HL-60 (cell line): ENCODE results near the gene ACSL4.
"Not testable (repeated sequence)": the region's sequence is repeated elsewhere in the genome, so short reads cannot be mapped to it uniquely, and the experiment has no call there.

Experiments
- DNase-seq, 2 experiments: peaks; one replicate each; pipeline ENCODE4 v3.0.0-alpha.2; 2010 to 2020; ENCODE audit warnings: low read depth in 1 of 2, low spot score in 1 of 2
- H3K27ac ChIP-seq: fragments of 250-450 bp; sonication (Bioruptor Pico); replicated peaks from 2 replicates; pipeline ENCODE4 v1.5.1; 2020; ENCODE audit warnings: mild to moderate bottlenecking, moderate library complexity
- H3K27me3 ChIP-seq: fragments of 250-450 bp; sonication (Bioruptor Pico); 2 replicates; pipeline ENCODE4 v1.5.1; 2021; ENCODE audit warnings: mild to moderate bottlenecking, moderate library complexity; ENCODE audit not compliant: insufficient read depth, poor library complexity, severe bottlenecking
- H3K4me3 ChIP-seq: replicated peaks from 2 replicates; pipeline ENCODE4 v1.5.1; 2011; ENCODE audit warnings: mild to moderate bottlenecking, control low read depth, low read length; ENCODE audit not compliant: insufficient read depth
- GABPA ChIP-seq: IDR thresholded peaks from 2 replicates; pipeline ENCODE4 v1.6.1; 2012; ENCODE audit warnings: low read depth
- POLR2AphosphoS5 ChIP-seq: IDR thresholded peaks from 2 replicates; pipeline ENCODE4 v1.6.1; 2012; ENCODE audit warnings: low read depth
- SPI1 ChIP-seq: IDR thresholded peaks from 2 replicates; pipeline ENCODE4 v1.6.1; 2012; ENCODE audit warnings: low read depth, mild to moderate bottlenecking, borderline replicate concordance
- TF ChIP-seq, protein P1 (sequence below): IDR thresholded peaks from one replicate; pipeline ENCODE4 v1.5.1; 2011; ENCODE audit warnings: low read length, control low read depth, inconsistent platforms; ENCODE audit not compliant: insufficient read depth
- TF ChIP-seq, protein P2 (sequence below): IDR thresholded peaks from 2 replicates; pipeline ENCODE4 v1.6.1; 2012; ENCODE audit warnings: low read depth; ENCODE audit not compliant: insufficient replicate concordance

The ACSL4 gene

DNA sequence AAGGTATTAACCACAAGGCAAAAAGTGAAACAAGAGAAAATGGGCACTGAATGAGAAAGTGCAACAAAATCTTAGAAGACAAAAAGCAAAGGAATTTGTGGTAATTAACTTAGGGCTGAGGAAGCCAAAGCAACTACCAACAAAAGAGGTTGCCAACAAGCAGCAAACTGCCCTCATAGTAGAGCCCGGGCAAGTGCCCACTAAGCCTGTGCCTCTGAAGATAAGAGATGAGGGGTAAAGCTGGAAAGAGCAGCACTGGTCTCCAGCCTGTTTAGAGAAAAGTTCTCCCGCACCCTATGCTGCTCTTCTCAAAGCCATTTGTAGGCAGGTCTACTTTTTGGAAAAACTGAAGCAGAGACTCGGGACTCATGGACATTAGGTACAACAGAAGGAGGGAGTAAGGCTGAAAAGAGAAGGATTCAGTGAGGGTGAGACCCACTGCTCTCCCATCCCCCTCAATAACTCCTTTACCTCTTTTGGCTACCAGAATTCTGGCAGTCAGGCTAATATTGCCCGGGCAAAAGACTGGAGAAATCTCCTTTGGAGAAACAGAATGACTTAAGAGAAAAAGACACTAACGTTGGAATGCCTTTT is 78.4 kb downstream of the ACSL4 start:
- TF ChIP-seq POLR2AphosphoS5 = no peak
- TF ChIP-seq SPI1 = no peak
- TF ChIP-seq, protein P1, sequence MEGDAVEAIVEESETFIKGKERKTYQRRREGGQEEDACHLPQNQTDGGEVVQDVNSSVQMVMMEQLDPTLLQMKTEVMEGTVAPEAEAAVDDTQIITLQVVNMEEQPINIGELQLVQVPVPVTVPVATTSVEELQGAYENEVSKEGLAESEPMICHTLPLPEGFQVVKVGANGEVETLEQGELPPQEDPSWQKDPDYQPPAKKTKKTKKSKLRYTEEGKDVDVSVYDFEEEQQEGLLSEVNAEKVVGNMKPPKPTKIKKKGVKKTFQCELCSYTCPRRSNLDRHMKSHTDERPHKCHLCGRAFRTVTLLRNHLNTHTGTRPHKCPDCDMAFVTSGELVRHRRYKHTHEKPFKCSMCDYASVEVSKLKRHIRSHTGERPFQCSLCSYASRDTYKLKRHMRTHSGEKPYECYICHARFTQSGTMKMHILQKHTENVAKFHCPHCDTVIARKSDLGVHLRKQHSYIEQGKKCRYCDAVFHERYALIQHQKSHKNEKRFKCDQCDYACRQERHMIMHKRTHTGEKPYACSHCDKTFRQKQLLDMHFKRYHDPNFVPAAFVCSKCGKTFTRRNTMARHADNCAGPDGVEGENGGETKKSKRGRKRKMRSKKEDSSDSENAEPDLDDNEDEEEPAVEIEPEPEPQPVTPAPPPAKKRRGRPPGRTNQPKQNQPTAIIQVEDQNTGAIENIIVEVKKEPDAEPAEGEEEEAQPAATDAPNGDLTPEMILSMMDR = no peak
- TF ChIP-seq, protein P2, sequence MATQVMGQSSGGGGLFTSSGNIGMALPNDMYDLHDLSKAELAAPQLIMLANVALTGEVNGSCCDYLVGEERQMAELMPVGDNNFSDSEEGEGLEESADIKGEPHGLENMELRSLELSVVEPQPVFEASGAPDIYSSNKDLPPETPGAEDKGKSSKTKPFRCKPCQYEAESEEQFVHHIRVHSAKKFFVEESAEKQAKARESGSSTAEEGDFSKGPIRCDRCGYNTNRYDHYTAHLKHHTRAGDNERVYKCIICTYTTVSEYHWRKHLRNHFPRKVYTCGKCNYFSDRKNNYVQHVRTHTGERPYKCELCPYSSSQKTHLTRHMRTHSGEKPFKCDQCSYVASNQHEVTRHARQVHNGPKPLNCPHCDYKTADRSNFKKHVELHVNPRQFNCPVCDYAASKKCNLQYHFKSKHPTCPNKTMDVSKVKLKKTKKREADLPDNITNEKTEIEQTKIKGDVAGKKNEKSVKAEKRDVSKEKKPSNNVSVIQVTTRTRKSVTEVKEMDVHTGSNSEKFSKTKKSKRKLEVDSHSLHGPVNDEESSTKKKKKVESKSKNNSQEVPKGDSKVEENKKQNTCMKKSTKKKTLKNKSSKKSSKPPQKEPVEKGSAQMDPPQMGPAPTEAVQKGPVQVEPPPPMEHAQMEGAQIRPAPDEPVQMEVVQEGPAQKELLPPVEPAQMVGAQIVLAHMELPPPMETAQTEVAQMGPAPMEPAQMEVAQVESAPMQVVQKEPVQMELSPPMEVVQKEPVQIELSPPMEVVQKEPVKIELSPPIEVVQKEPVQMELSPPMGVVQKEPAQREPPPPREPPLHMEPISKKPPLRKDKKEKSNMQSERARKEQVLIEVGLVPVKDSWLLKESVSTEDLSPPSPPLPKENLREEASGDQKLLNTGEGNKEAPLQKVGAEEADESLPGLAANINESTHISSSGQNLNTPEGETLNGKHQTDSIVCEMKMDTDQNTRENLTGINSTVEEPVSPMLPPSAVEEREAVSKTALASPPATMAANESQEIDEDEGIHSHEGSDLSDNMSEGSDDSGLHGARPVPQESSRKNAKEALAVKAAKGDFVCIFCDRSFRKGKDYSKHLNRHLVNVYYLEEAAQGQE = no peak
- TF ChIP-seq GABPA = no peak
- H3K27ac ChIP-seq = no peak overlapping the region
- no peak overlapping the region for H3K4me3 ChIP-seq
- H3K27me3 ChIP-seq = no peaks in the 10 kb centered on the region
- DNase-seq = no peak

DNA sequence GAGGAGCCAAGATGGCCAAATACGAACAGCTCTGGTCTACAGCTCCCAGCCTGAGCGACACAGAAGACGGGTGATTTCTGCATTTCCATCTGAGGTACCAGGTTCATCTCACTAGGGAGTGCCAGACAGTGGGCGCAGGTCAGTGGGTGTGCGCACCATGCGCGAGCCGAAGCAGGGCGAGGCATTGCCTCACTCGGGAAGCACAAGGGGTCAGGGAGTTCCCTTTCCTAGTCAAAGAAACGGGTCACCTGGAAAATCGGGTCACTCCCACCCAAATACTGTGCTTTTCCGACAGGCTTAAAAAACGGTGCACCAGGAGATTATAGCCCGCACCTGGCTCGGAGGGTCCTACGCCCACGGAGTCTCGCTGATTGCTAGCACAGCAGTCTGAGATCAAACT is 88.4 kb downstream of the ACSL4 start:
- not testable (repeated sequence) for H3K27me3 ChIP-seq, H3K27ac ChIP-seq, DNase-seq, H3K4me3 ChIP-seq

DNA sequence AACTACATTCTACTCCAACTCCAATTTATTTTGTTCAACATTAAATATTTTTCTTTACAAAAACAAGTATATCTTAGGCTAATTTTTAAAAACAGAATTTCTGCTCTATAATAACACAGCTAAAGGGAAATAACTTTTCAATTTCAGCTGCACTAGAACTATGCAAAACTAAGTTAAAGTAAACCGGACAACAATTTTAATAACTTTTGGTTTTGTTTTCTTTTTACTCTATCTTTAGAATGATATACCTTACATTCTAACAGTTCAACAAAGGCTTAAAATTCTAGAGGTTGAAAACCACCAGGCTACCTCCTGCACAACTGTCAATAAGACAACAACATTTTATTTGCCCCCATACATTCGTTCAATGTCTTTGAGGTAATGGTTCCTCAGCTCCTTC is 89.4 kb downstream of the ACSL4 start:
- no peak for TF ChIP-seq GABPA
- TF ChIP-seq SPI1 = no peak
- TF ChIP-seq POLR2AphosphoS5 = no peak
- TF ChIP-seq, protein P2 = no peak
- TF ChIP-seq, protein P1 = no peak
- no peak overlapping the region for H3K27ac ChIP-seq
- no peak for DNase-seq
- no peaks in the 10 kb centered on the region for H3K27me3 ChIP-seq
- no peak overlapping the region for H3K4me3 ChIP-seq

DNA sequence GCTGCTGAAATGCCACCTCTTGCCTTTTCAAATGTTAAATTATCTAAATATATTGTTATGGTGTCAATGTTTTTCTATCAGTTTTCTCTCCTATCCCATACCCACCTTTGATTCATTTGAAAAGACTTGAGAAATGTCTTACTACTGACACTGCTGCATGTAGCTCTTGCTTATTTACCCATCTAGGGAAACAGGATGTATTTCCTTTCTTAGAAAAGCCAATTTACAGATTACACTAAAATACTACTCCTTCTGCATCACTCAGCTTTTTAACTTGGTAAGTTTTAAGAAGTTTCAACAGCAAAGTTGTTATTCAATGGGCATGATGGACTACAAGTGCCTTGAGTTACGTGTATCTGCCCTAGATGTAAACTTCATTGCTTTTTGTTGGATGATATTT is 94.9 kb downstream of the ACSL4 start:
- TF ChIP-seq SPI1 = no peak
- no peak for TF ChIP-seq GABPA
- TF ChIP-seq POLR2AphosphoS5 = no peak
- TF ChIP-seq, protein P2 = no peak
- TF ChIP-seq, protein P1 = no peak
- Histone ChIP-seq H3K27me3 (no peaks in the 10 kb centered on the region), H3K4me3 (no peak overlapping the region), H3K27ac (no peak overlapping the region)
- DNase-seq = no peak

DNA sequence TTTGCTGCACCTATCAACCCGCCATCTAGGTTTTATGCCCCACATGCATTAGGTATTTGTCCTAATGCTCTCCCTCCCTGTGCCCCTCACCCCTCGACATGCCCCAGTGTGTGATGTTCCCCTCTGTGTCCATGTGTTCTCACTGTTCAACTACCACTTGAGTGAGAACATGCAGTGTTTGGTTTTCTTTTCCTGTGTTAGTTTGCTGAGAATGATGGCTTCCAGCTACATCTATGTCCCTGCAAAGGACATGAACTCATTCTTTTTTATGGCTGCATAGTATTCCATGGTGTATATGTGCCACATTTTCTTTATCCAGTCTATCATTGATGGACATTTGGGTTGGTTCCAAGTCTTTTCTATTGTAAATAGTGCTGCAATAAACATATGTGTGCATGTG is 95.6 kb downstream of the ACSL4 start:
- not testable (repeated sequence) for DNase-seq, H3K27me3 ChIP-seq, H3K27ac ChIP-seq, H3K4me3 ChIP-seq
